B cell (primary cell): ENCODE data around the gene HMSD.

Source experiments
- CTCF ChIP-seq: fragments of 200-600 bp; IDR thresholded peaks from one replicate; pipeline ENCODE4 v1.8.0; 2022; ENCODE audit warnings: antibody characterized with exemption, mild to moderate bottlenecking
- EZH2 ChIP-seq: IDR thresholded peaks from 2 replicates; pipeline ENCODE4 v1.6.1; 2012; ENCODE audit warnings: borderline replicate concordance, low read depth, mild to moderate bottlenecking, moderate library complexity, low read length; ENCODE audit not compliant: insufficient read depth, poor library complexity, severe bottlenecking

DNA sequence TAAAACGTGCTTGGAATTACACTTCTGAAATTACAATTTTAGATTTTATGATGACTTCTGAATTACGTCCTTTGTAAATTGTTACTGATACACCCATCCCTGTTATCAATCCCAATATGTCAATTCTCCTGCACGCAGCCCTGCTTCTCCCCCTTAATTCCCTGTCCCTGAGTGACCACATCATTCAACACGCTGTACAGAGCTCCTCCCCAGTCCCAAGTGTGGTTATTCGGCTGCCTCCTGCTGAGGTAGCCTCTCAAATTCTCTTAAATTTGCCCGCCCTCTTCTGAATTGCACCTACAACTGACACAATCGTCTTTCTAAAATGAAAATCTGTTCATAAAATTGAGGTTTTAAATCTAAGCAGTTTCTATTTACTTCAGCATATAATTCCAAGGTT, 30.9 kb downstream of the HMSD start:
- no peak for TF ChIP-seq CTCF
- TF ChIP-seq EZH2, result no peak
